WTC11 (cell line): Measurements from ENCODE around the gene VCAN. TPM values are rescaled to one million over a fixed set of nuclear protein-coding genes. Genes with fewer than 3 reads are reported as not detected.
A peak's percentile ranks its signal among the peaks of the same experiment; 100 is the strongest.

Experiments
- ATAC-seq: fragments of 200-7000 bp; cut with Tn5 transposase; 2 replicates; pipeline ENCODE4 v1.10.0; 2021; ENCODE audit warnings: mild to moderate bottlenecking, moderate library complexity
- CTCF ChIA-PET: fragments of 300-600 bp; sonication (Branson Sonifier 250); formaldehyde crosslinking; loops from one replicate; lab custom pipeline; 2021; ENCODE audit warnings: antibody characterized with exemption; lab: Charles Lee
- POLR2A ChIA-PET: fragments of 350-600 bp; sonication (Branson Sonifier 250); formaldehyde crosslinking; loops from one replicate; lab custom pipeline; 2021; ENCODE audit warnings: antibody characterized with exemption; lab: Charles Lee
- DNase-seq: peaks from one replicate; pipeline ENCODE4 v3.0.0; 2021; ENCODE audit warnings: low spot score
- H3K27ac Mint-ChIP-seq: 2 replicates; pipeline ENCODE4 v1.8.0; 2021; ENCODE audit warnings: mixed read lengths
- H3K27me3 Mint-ChIP-seq: 2 replicates; pipeline ENCODE4 v1.8.0; 2021; ENCODE audit warnings: low read depth, mild to moderate bottlenecking, moderate library complexity, mixed read lengths
- H3K36me3 Mint-ChIP-seq: 2 replicates; pipeline ENCODE4 v1.8.0; 2021; ENCODE audit warnings: mixed read lengths
- H3K4me1 Mint-ChIP-seq: 2 replicates; pipeline ENCODE4 v1.8.0; 2022; ENCODE audit warnings: mixed read lengths
- H3K4me3 Mint-ChIP-seq: 2 replicates; pipeline ENCODE4 v1.8.0; 2021; ENCODE audit warnings: mild to moderate bottlenecking, moderate library complexity, mixed read lengths
- H3K9me3 Mint-ChIP-seq: 2 replicates; pipeline ENCODE4 v1.8.0; 2021; ENCODE audit warnings: mixed read lengths
- CREB1 ChIP-seq: sonication (generic); formaldehyde crosslinking; IDR thresholded peaks from 2 replicates; pipeline ENCODE4 v1.8.0; 2023; ENCODE audit warnings: mild to moderate bottlenecking, missing genetic modification reagents
- E2F5 ChIP-seq: sonication (generic); formaldehyde crosslinking; IDR thresholded peaks from 2 replicates; pipeline ENCODE4 v1.8.1; 2022; ENCODE audit warnings: mild to moderate bottlenecking, moderate library complexity, missing genetic modification reagents
- ELF4 ChIP-seq: sonication (generic); formaldehyde crosslinking; IDR thresholded peaks from 2 replicates; pipeline ENCODE4 v1.8.1; 2022; ENCODE audit warnings: low read depth, mild to moderate bottlenecking, moderate library complexity, missing genetic modification reagents
- ESRRA ChIP-seq: sonication (generic); formaldehyde crosslinking; IDR thresholded peaks from 2 replicates; pipeline ENCODE4 v1.8.1; 2022; ENCODE audit warnings: mild to moderate bottlenecking, missing genetic modification reagents, borderline replicate concordance
- ETV6 ChIP-seq: sonication (generic); formaldehyde crosslinking; IDR thresholded peaks from 2 replicates; pipeline ENCODE4 v1.8.1; 2022; ENCODE audit warnings: mild to moderate bottlenecking, missing genetic modification reagents
- FOXP1 ChIP-seq: sonication (generic); formaldehyde crosslinking; IDR thresholded peaks from 2 replicates; pipeline ENCODE4 v1.8.0; 2022; ENCODE audit warnings: missing genetic modification reagents, mild to moderate bottlenecking, moderate library complexity, borderline replicate concordance
- GABPB1 ChIP-seq: sonication (generic); formaldehyde crosslinking; IDR thresholded peaks from 2 replicates; pipeline ENCODE4 v1.8.1; 2023; ENCODE audit warnings: mild to moderate bottlenecking, missing genetic modification reagents
- GRHL2 ChIP-seq: fragments of 250-450 bp; sonication (Bioruptor Pico); IDR thresholded peaks from 2 replicates; pipeline ENCODE4 v1.8.0; 2022; ENCODE audit warnings: mild to moderate bottlenecking, moderate library complexity; ENCODE audit not compliant: insufficient replicate concordance, severe bottlenecking
- HMGA2 ChIP-seq: fragments of 250-450 bp; sonication (Bioruptor Pico); IDR thresholded peaks from 2 replicates; pipeline ENCODE4 v1.4.0; 2021; ENCODE audit warnings: mild to moderate bottlenecking, moderate library complexity
- NFE2L1 ChIP-seq: sonication (generic); formaldehyde crosslinking; IDR thresholded peaks from 2 replicates; pipeline ENCODE4 v1.8.1; 2023; ENCODE audit warnings: missing genetic modification reagents
- SP1 ChIP-seq: sonication (generic); formaldehyde crosslinking; conservative IDR thresholded peaks from 2 replicates; pipeline ENCODE4 v1.8.1; 2022; ENCODE audit warnings: missing genetic modification reagents
- ZBTB21 ChIP-seq: sonication (generic); formaldehyde crosslinking; IDR thresholded peaks from 2 replicates; pipeline ENCODE4 v1.8.1; 2023; ENCODE audit warnings: mild to moderate bottlenecking, missing genetic modification reagents, borderline replicate concordance
- ZMAT4 ChIP-seq: fragments of 250-450 bp; sonication (Bioruptor Pico); IDR thresholded peaks from 2 replicates; pipeline ENCODE4 v1.9.0; 2021; ENCODE audit warnings: mild to moderate bottlenecking
- ZNF121 ChIP-seq: sonication (generic); formaldehyde crosslinking; IDR thresholded peaks from 2 replicates; pipeline ENCODE4 v1.8.0; 2023; ENCODE audit warnings: missing genetic modification reagents
- ZNF263 ChIP-seq: sonication (generic); formaldehyde crosslinking; IDR thresholded peaks from 2 replicates; pipeline ENCODE4 v1.8.1; 2022; ENCODE audit warnings: low read depth, mild to moderate bottlenecking, moderate library complexity, missing genetic modification reagents
- ZNF416 ChIP-seq: fragments of 250-450 bp; sonication (Bioruptor Pico); IDR thresholded peaks from 2 replicates; pipeline ENCODE4 v1.9.0; 2021; ENCODE audit warnings: mild to moderate bottlenecking, inconsistent platforms
- ZNF423 ChIP-seq: fragments of 250-450 bp; sonication (Bioruptor Pico); IDR thresholded peaks from 2 replicates; pipeline ENCODE4 v2.1.2; 2022; ENCODE audit warnings: mild to moderate bottlenecking, moderate library complexity
- total RNA-seq: library from RNA; stranded (reverse); gene quantifications from 3 replicates; pipeline ENCODE4 v1.2.3, GENCODE V29; 2021
- TF ChIP-seq, protein P1 (sequence below): sonication (generic); formaldehyde crosslinking; IDR thresholded peaks from 2 replicates; pipeline ENCODE4 v1.8.0; 2023; ENCODE audit warnings: mild to moderate bottlenecking, missing genetic modification reagents
- TF ChIP-seq, protein P2 (sequence below): sonication (generic); formaldehyde crosslinking; IDR thresholded peaks from 2 replicates; pipeline ENCODE4 v1.8.1; 2022; ENCODE audit warnings: low read depth, missing genetic modification reagents, borderline replicate concordance
- TF ChIP-seq, protein P3 (sequence below): sonication (generic); formaldehyde crosslinking; IDR thresholded peaks from 2 replicates; pipeline ENCODE4 v1.8.1; 2023; ENCODE audit warnings: mild to moderate bottlenecking, missing genetic modification reagents
- TF ChIP-seq, protein P4 (sequence below): sonication (generic); formaldehyde crosslinking; IDR thresholded peaks from 2 replicates; pipeline ENCODE4 v1.8.1; 2023; ENCODE audit warnings: mild to moderate bottlenecking, missing genetic modification reagents, moderate library complexity

The VCAN gene
- total RNA-seq, 1 experiment from 2014 or later, result 276 TPM

- Mint-ChIP-seq H3K4me3 (no peak overlapping the region), H3K4me1 (peaks cover 5% of the 10 kb centered on the region), H3K27ac (peak overlapping the region; percentile 23)
- CTCF ChIA-PET, result interaction anchor here (0.8 kb wide), 1 partner anchor 90 kb away, joined by 3 read pairs; no protein-coding TSS in a partner anchor
- TF ChIP-seq, protein P1, sequence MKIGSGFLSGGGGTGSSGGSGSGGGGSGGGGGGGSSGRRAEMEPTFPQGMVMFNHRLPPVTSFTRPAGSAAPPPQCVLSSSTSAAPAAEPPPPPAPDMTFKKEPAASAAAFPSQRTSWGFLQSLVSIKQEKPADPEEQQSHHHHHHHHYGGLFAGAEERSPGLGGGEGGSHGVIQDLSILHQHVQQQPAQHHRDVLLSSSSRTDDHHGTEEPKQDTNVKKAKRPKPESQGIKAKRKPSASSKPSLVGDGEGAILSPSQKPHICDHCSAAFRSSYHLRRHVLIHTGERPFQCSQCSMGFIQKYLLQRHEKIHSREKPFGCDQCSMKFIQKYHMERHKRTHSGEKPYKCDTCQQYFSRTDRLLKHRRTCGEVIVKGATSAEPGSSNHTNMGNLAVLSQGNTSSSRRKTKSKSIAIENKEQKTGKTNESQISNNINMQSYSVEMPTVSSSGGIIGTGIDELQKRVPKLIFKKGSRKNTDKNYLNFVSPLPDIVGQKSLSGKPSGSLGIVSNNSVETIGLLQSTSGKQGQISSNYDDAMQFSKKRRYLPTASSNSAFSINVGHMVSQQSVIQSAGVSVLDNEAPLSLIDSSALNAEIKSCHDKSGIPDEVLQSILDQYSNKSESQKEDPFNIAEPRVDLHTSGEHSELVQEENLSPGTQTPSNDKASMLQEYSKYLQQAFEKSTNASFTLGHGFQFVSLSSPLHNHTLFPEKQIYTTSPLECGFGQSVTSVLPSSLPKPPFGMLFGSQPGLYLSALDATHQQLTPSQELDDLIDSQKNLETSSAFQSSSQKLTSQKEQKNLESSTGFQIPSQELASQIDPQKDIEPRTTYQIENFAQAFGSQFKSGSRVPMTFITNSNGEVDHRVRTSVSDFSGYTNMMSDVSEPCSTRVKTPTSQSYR (CRISPR knock-in tag), result no peak
- TF ChIP-seq ETV6 (CRISPR knock-in tag), result no peak
- no peak for TF ChIP-seq ZNF416 (CRISPR knock-in tag)
- no peak for TF ChIP-seq CREB1
- TF ChIP-seq FOXP1 (CRISPR knock-in tag), result no peak
- no peak for TF ChIP-seq GRHL2 (CRISPR knock-in tag)
- TF ChIP-seq ZNF263 (CRISPR knock-in tag), result no peak
- TF ChIP-seq, protein P2, sequence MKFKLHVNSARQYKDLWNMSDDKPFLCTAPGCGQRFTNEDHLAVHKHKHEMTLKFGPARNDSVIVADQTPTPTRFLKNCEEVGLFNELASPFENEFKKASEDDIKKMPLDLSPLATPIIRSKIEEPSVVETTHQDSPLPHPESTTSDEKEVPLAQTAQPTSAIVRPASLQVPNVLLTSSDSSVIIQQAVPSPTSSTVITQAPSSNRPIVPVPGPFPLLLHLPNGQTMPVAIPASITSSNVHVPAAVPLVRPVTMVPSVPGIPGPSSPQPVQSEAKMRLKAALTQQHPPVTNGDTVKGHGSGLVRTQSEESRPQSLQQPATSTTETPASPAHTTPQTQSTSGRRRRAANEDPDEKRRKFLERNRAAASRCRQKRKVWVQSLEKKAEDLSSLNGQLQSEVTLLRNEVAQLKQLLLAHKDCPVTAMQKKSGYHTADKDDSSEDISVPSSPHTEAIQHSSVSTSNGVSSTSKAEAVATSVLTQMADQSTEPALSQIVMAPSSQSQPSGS (CRISPR knock-in tag), result no peak
- TF ChIP-seq ELF4, result no peak
- no peak for TF ChIP-seq E2F5 (CRISPR knock-in tag)
- TF ChIP-seq ZNF423, result no peak
- no peak for TF ChIP-seq ZMAT4 (CRISPR knock-in tag)
- no peak for TF ChIP-seq NFE2L1 (CRISPR knock-in tag)
- no peak for TF ChIP-seq HMGA2 (CRISPR knock-in tag)
- TF ChIP-seq, protein P3, sequence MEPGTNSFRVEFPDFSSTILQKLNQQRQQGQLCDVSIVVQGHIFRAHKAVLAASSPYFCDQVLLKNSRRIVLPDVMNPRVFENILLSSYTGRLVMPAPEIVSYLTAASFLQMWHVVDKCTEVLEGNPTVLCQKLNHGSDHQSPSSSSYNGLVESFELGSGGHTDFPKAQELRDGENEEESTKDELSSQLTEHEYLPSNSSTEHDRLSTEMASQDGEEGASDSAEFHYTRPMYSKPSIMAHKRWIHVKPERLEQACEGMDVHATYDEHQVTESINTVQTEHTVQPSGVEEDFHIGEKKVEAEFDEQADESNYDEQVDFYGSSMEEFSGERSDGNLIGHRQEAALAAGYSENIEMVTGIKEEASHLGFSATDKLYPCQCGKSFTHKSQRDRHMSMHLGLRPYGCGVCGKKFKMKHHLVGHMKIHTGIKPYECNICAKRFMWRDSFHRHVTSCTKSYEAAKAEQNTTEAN (CRISPR knock-in tag), result no peak
- no peak for TF ChIP-seq ZNF121 (CRISPR knock-in tag)
- TF ChIP-seq, all 79 proteins: peak for 0
- Mint-ChIP-seq H3K36me3 (peaks cover 37% of the 10 kb centered on the region), H3K27me3 (no peaks in the 10 kb centered on the region), H3K9me3 (no peaks in the 10 kb centered on the region)
- POLR2A ChIA-PET, result no interaction called here
- no peak for ATAC-seq
- no peak for DNase-seq
These were observed 91.4 kb downstream of the VCAN start for GRCh38 chr5:83562791-83563557.

DNA sequence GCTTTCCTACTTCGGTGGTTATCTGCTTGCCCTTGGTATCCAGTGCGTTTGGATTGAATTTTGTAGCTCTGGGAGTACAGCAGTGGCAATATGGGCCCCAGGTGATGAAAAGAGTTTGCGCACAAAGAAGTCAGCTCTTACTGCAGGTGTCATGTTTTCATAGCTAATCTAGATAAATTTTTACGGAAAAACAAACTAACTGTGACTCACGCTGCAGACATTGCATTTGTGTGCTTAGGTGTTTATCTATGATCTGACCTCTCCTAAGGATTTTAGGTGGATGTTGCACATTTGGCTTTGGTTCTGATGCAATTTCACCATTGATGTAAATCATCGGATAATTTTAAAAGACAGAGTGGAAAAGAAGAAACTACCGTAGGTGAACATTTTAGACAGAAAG lies 92.1 kb downstream of the VCAN start:
- DNase-seq (no peak), ATAC-seq (no peak)
- no peaks in the 10 kb centered on the region for H3K27me3 Mint-ChIP-seq
- peaks cover 43% of the 10 kb centered on the region for H3K36me3 Mint-ChIP-seq
- TF ChIP-seq SP1 (CRISPR knock-in tag) (no peak), ESRRA (no peak), ZNF423 (no peak), ZBTB21 (CRISPR knock-in tag) (no peak), GABPB1 (CRISPR knock-in tag) (peak; percentile 98)
- TF ChIP-seq, protein P4, sequence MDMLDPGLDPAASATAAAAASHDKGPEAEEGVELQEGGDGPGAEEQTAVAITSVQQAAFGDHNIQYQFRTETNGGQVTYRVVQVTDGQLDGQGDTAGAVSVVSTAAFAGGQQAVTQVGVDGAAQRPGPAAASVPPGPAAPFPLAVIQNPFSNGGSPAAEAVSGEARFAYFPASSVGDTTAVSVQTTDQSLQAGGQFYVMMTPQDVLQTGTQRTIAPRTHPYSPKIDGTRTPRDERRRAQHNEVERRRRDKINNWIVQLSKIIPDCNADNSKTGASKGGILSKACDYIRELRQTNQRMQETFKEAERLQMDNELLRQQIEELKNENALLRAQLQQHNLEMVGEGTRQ (CRISPR knock-in tag), result no peak
- CTCF ChIA-PET, result no interaction called here
- no peak overlapping the region for H3K27ac Mint-ChIP-seq
- H3K4me3 Mint-ChIP-seq, result no peak overlapping the region
- POLR2A ChIA-PET, result no interaction called here
- no peaks in the 10 kb centered on the region for H3K9me3 Mint-ChIP-seq
- H3K4me1 Mint-ChIP-seq, result peaks cover 5% of the 10 kb centered on the region
